ENCODE results near the gene ABHD8.
A peak's percentile ranks its signal among the peaks of the same experiment; 100 is the strongest.

Gene ABHD8

DNA sequence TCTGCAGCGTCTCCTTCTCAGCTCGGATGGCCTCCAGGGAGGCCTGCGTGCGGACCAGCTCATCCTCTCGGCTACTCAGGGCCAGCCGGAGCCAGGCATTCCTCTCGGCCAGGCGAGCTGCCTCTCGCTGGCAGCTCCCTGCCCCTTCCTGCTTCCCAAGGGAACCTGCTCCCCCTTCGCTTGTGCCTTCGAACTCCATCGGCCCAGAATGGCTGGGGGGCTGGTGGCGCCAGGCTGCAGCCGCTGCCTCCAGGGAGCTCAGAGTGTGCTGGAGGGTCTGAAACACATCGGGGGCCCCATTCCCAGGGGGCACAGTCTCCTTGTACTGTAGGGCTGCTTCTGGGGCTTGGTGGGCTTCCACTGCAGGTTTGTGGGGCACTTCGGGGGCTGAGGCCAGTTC, 40.7 kb downstream of the ABHD8 start:
- DNase-seq: no peak

DNA sequence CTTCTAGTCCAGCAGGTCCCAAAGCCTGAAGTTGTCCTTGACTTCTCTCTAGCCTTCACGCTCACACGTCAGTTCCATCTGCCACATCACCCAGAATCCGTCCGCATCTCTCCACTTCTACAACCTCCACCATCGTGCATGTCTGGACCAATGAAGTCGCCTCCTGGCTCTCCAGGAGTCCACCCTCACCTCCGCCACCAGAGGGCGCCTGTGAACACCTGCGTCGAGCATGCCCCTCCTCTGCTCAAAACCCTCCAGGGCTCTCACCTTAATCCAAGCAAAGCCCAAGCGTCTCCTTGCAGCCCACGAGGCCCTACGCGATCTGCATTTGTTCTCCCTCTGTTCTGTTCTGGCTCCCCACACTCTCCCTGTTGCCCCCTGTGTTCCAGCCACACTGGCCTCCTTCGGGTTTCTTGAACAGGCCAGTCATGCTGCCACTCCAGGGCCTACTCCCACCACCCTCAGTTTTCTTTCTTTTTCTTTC, 42.3 kb downstream of the ABHD8 start:
- peak; percentile 92 for DNase-seq

DNA sequence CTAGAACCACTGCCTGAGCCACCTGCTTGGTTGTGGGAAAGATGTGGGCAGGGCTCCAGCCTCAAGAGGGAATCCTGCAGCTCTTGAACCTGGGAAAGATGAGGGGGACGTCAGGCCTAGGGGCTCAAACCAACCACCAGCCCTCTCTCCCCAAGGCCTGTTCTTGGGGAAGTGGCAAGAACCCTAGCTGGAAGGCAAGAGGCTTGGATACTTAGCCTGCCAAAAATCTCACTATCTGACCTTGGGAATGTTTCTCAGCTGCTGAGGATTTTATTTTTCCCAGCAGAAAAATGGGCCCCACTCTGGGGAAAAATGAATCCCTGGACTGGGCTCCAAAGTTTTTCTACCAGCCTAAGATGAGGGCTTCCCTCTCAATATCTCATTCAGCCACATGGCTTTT, 43.3 kb downstream of the ABHD8 start:
- no peak for DNase-seq

GRCh38 chr19:17259118-17259780, 44.0 kb downstream of the ABHD8 start:
- DNase-seq: no peak

- DNase-seq: no peak
Measured at GRCh38 chr19:17256130-17256529, 47.1 kb downstream of the ABHD8 start.

- no peak for DNase-seq
Measured at GRCh38 chr19:17255150-17255621, 48.0 kb downstream of the ABHD8 start.

DNA sequence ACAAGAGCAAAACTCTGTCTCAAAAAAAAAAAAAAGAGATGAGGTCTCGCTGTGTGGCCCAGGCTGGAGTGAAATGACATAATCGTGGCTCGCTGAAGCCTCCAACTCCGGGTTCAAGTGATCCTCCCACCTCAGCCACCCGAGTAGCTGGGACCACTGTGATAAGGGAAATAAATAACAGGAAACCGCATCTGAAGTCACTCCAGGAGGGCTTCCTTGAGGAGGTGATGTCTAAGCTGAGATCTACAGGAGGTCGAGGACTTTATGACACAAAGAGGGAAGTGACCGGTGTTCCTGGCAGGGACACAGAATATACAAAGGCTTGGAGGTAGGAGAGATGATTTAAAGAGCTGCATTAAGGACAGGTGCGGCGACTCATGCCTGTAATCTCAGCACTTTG, 48.6 kb downstream of the ABHD8 start:
- no peak for DNase-seq

- DNase-seq: no peak
Measured at GRCh38 chr19:17249887-17250548, 53.2 kb downstream of the ABHD8 start.

DNA sequence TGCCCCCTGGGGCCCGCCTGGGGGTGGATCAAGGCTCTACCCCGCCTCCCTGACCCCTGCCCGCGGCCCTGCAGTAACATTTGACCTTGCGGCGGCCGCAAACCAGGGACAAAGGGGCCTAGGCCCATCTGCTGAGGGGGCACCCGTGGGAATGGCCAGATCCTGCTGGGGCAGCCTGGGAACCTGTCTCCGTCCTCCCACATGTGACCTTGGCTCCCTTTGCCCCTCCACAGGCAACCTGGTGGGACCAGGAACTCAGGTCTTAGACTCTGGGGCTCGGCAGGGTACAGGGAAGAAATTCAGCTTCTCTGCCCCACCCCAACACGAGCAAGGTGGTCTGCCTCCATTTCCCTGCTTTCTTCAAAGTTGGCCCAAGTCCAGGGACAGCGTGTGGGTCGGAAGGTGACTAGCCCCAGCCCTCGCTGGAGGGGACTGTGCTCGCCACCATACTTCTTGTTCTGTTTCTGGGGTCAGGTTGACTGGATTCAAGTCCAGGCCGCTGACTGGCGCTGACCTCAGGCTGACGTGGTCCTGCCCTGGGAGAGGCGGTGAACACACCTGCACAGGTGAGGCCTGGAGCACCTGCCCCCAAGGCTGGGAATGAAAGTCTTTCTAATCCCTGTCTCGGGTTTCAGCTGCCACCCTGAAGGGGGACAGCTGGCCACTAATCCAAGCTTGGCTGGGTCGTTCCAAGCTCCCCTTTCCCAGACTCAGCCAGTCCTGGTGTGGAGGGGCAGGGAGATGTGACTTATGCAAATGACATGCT, 55.0 kb downstream of the ABHD8 start:
- no peak for DNase-seq

DNA sequence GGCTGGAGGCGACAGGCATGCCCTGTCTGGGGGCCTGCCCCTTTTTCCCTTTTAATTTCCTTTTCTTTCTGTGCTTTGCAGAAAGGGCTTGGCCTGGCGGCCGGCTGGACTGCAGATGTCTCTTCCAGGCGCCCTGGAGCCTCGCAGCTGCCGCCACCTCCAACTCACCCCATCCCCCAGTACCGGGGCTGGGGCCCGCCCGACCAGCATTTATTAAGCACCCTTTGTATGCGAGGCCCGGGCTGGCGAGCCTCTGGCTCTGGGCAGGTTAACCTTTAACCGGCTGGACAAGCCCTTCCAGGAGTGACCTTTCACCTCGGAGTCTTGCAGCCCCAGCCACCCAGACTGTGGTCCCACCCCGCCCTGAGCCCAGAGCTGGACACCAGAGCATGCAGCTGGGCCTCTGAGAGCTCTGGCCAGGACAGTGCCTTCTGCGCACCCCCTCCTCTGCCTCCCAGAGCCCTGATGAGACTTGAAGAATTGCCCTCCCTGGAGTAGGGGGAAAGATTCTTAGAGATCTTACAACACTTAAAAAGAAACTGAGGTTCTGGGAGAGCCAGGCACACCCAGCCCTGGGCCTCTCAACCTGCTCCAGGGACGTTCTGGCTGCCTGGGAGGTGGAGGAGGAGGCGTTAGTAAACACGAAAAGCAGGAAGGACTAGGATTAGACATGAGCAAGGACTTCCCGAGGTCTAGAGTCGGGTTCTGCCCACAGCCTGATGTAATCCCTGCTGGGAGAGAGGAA, 56.4 kb downstream of the ABHD8 start:
- DNase-seq: no peak

DNA sequence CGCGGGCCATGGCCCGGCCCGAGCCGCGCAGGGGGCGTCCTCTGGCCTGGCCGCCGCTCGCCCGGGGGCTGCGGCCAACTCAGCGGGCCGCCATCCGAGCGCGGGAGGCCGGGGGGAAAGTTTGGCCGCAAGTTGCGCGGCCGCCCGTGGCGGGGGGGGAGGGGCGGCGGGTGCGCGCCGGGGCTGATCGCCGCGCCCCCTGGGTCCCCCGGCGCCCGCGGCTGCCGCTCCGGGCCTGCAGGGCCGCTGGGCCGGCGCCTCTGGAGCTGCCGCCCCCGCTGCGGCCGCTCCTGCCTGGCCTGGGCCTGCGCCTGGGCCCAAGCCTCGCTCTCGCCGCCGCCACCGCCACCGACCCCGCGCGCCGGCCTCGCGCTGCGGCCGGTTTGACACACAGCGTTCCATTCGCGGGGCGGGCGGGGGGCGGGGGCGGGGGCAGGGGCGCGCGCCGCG, 57.7 kb downstream of the ABHD8 start, which contains the start of gene NR2F6:
NR2F6 (minus strand) TSS at position 385 of the 450 bp plus-strand sequence. CDS start 699 bp downstream, outside the sequence.
- DNase-seq: no peak

DNA sequence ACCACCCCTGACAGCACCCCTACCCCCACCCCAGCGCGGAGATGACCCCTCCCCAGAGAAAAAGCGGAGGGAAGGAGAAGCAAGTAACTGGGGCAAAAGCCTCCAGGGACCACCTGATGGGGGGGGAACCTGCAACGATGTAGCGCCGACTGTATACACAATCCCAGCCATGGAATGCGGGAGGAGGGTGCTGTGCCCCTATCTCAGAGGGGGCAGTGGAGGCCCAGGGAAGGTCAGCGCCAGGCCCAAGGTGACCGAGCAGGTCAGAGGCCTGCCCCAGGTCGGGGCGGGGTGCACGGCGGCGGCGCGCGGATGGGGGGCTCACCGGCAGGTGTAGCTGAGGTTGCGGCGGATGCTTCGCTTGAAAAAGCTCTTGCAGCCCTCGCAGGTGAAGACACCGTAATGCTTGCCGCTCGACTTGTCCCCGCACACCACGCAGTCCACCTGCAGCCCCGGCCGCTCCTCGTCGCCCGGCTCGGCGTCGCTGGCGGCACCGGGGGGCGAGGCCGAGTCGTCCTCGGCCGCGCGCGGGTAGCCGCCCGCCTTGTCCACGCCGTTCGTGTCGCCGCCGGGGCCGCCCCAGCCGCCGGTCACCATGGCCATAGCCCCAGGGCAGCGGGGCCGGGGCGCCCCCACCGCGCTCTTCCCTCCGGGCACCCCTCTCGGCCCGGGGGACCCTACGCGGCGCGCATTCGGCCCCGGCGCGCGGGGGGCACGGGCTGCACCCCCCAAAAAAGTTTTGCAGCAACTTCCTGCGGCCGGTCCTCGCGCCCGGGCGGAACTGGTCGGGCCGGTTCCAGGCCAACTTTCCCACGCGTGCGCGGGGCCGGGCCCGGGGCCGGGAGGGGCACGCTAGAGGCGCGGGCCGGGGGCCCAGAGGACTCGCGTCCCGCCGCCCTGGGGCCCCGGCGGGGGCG, 58.3 kb downstream of the ABHD8 start:
- DNase-seq: no peak

DNA sequence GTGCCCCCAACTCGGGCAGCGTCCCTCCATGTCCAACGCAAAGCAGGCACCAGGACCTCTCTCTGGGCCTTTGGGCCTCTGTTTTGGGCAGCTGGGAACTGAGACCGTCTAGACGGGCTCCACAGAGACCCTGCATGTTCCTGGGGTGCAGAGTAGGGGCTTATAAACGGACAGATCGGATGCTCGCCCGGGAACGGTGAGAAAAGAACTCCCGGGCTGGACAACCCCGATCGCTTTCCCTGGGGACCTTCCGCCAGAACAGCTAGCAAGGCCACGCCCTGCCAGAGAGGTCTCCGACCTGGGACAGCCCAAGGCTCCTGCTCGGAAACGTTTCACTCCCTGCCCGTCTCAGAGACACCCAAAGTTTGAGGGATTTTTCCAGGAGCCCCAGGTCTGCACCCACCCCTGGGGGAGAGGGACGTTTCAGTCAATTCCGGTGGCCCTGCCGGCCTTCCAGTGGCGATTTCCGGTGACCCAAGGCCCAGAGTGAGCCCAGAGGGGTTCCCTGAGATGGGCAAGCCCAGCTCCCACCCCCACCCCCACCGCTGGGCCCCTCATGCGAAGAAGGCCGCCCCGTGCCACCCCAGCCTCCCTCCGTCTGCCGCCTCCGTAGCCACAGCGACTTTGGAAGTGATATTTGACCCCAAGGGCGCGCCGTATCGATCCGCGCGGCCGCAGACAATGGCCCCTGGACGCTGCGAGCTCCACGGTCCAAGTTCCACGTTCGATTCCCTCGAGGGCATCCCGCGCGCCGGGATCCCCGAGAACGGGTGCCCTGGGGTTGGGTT, 59.2 kb downstream of the ABHD8 start:
- no peak for DNase-seq

- DNase-seq: no peak
Measured at GRCh38 chr19:17243211-17243829, 59.9 kb downstream of the ABHD8 start.

GRCh38 chr19:17242431-17243208, 60.6 kb downstream of the ABHD8 start:
- no peak for DNase-seq
